HL-60 (cell line): ENCODE measurements around the gene FAM209B.
"Not testable (repeated sequence)": the region's sequence is repeated elsewhere in the genome, so short reads cannot be mapped to it uniquely, and the experiment has no call there.

Experiments used
- DNase-seq, 2 experiments: peaks; one replicate each; pipeline ENCODE4 v3.0.0-alpha.2; 2010 to 2020; ENCODE audit warnings: low read depth in 1 of 2, low spot score in 1 of 2
- H3K27ac ChIP-seq: fragments of 250-450 bp; sonication (Bioruptor Pico); replicated peaks from 2 replicates; pipeline ENCODE4 v1.5.1; 2020; ENCODE audit warnings: mild to moderate bottlenecking, moderate library complexity
- H3K27me3 ChIP-seq: fragments of 250-450 bp; sonication (Bioruptor Pico); 2 replicates; pipeline ENCODE4 v1.5.1; 2021; ENCODE audit warnings: mild to moderate bottlenecking, moderate library complexity; ENCODE audit not compliant: insufficient read depth, poor library complexity, severe bottlenecking
- H3K4me3 ChIP-seq: replicated peaks from 2 replicates; pipeline ENCODE4 v1.5.1; 2011; ENCODE audit warnings: mild to moderate bottlenecking, control low read depth, low read length; ENCODE audit not compliant: insufficient read depth
- GABPA ChIP-seq: IDR thresholded peaks from 2 replicates; pipeline ENCODE4 v1.6.1; 2012; ENCODE audit warnings: low read depth
- POLR2AphosphoS5 ChIP-seq: IDR thresholded peaks from 2 replicates; pipeline ENCODE4 v1.6.1; 2012; ENCODE audit warnings: low read depth
- REST ChIP-seq: IDR thresholded peaks from 2 replicates; pipeline ENCODE4 v1.6.1; 2012; ENCODE audit warnings: low read depth; ENCODE audit not compliant: insufficient replicate concordance
- SPI1 ChIP-seq: IDR thresholded peaks from 2 replicates; pipeline ENCODE4 v1.6.1; 2012; ENCODE audit warnings: low read depth, mild to moderate bottlenecking, borderline replicate concordance
- TF ChIP-seq, protein P1 (sequence below): IDR thresholded peaks from one replicate; pipeline ENCODE4 v1.5.1; 2011; ENCODE audit warnings: low read length, control low read depth, inconsistent platforms; ENCODE audit not compliant: insufficient read depth

The FAM209B gene

DNA sequence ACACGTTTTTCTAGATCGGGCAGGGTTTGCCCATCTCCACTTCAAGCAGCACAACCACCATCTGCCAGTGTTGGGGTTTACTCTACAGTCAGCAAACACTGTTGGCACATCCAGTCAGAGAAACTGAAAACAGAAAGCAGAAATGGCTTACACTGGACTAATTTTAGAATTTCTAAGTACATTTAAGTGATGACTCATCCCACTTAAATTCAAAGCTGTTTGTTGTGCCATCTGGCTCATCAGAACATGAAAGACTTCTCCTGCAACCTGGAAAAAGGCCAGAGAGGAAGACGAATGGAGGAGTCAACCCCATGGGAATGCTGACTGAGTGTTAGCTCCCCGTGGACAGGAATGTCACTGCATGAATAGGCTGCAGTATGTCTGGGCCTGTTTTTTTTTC lies 21.8 kb downstream of the FAM209B start:
- Histone ChIP-seq H3K27ac (no peak overlapping the region), H3K4me3 (no peak overlapping the region), H3K27me3 (no peaks in the 10 kb centered on the region)
- peak; percentile 3 to 83 for DNase-seq
- no peak for TF ChIP-seq GABPA

GRCh38 chr20:56558968-56559367 lies 25.9 kb downstream of the FAM209B start:
- H3K27me3 ChIP-seq, result no peaks in the 10 kb centered on the region

GRCh38 chr20:56564526-56564925 lies 31.5 kb downstream of the FAM209B start:
- DNase-seq, H3K27ac ChIP-seq, H3K27me3 ChIP-seq, H3K4me3 ChIP-seq: not testable (repeated sequence)

More at GRCh38 chr20:56558968-56559367, 25.9 kb downstream of the FAM209B start:
- Histone ChIP-seq H3K4me3 (no peak overlapping the region), H3K27ac (no peak overlapping the region)
- no peak for DNase-seq
- TF ChIP-seq, protein P1, sequence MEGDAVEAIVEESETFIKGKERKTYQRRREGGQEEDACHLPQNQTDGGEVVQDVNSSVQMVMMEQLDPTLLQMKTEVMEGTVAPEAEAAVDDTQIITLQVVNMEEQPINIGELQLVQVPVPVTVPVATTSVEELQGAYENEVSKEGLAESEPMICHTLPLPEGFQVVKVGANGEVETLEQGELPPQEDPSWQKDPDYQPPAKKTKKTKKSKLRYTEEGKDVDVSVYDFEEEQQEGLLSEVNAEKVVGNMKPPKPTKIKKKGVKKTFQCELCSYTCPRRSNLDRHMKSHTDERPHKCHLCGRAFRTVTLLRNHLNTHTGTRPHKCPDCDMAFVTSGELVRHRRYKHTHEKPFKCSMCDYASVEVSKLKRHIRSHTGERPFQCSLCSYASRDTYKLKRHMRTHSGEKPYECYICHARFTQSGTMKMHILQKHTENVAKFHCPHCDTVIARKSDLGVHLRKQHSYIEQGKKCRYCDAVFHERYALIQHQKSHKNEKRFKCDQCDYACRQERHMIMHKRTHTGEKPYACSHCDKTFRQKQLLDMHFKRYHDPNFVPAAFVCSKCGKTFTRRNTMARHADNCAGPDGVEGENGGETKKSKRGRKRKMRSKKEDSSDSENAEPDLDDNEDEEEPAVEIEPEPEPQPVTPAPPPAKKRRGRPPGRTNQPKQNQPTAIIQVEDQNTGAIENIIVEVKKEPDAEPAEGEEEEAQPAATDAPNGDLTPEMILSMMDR, result no peak
- TF ChIP-seq SPI1 (no peak), GABPA (no peak), REST (no peak), POLR2AphosphoS5 (no peak)

DNA sequence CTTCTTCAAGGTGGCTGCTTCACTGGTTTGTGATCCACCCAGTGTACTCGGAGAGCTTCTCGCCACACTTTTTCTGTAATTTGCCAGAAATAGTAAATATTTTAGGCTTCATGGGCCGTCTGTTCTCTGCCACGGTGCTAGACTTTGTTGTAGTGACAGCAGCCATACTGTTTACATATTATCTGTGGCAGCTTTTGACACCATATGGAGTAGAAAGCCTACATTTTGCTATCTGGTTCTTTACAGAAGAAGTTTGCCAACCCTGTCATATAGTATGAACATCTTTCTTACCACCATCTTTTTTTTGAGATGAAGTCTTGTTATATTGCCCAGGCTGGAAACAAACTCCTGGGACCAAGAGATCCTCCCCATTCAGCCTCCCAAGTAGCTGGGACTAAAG lies 32.5 kb downstream of the FAM209B start:
- Histone ChIP-seq H3K4me3 (no peak overlapping the region), H3K27ac (no peak overlapping the region), H3K27me3 (no peaks in the 10 kb centered on the region)
- no peak for DNase-seq
- no peak for TF ChIP-seq SPI1
- no peak for TF ChIP-seq GABPA
- TF ChIP-seq POLR2AphosphoS5, result no peak
- TF ChIP-seq, protein P1, result no peak
- no peak for TF ChIP-seq REST

DNA sequence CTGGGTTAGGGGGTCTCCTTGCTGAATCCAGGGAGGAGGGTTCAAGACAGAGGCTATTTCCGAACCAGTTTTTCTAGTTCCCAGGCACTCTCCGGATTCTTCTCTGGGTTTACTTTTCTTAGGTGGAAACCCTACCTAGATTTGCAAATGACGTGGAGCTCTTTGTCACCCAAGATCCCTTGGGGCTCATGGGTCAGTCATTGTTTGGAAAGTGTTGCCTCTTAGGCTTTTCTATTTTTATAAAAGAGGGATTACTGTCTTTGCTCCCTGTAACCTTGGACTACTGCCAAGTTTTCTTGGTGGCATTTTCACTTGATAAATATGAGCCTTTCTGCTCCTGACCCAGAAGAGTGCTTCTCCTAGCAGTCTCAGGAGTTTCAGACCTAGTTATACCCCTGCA lies 33.6 kb downstream of the FAM209B start:
- TF ChIP-seq GABPA (no peak), SPI1 (no peak), POLR2AphosphoS5 (no peak)
- TF ChIP-seq, protein P1, result no peak
- H3K27ac ChIP-seq, result no peak overlapping the region
- H3K27me3 ChIP-seq, result no peaks in the 10 kb centered on the region
- DNase-seq, result no peak
- H3K4me3 ChIP-seq, result no peak overlapping the region
